Measurements from ENCODE around the gene DNAH9.

DNA sequence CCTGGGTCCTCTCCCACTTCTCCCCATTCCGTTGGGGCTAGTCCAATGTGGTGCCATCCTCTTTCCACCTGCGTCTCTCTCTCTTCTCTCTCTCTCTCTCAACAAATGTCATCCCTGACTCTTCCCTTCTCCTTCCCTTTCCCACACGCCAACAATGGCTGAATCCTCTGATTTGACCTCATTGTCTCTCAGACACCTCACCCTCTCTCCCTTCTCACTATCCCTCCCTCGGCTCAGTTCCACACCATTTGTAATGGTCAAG, 399.6 kb downstream of the DNAH9 start:
- TF ChIP-seq POLR2A (IDR thresholded peaks at IDR 0.05; ENCODE audit: low read depth, low read length) (no peak), TAF1 (IDR thresholded peaks at IDR 0.05; ENCODE audit: low read depth, low read length) (no peak)

Data from GM12891 (cell line).